ENCODE measurements around the gene SRRM3.

DNA sequence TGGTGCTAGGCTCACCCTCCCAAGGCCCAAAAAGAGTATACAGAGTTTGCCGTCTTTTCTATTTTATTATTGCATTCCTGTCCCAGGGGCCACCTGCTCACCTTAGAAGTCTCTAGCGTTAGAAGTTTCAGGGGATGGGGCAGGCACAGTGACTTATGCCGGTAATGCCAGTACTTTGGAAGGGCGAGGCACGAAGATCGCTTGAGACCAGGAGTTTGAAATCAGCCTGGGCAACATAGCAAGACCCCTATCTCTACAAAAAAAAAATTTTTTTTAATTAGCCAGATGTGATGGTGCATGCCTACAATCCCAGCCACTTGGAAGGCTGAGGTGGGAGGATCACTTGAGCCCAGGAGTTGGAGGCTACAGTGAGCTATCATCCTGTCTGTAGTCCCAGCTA, 70.4 kb downstream of the SRRM3 start:
- TF ChIP-seq, protein P1, sequence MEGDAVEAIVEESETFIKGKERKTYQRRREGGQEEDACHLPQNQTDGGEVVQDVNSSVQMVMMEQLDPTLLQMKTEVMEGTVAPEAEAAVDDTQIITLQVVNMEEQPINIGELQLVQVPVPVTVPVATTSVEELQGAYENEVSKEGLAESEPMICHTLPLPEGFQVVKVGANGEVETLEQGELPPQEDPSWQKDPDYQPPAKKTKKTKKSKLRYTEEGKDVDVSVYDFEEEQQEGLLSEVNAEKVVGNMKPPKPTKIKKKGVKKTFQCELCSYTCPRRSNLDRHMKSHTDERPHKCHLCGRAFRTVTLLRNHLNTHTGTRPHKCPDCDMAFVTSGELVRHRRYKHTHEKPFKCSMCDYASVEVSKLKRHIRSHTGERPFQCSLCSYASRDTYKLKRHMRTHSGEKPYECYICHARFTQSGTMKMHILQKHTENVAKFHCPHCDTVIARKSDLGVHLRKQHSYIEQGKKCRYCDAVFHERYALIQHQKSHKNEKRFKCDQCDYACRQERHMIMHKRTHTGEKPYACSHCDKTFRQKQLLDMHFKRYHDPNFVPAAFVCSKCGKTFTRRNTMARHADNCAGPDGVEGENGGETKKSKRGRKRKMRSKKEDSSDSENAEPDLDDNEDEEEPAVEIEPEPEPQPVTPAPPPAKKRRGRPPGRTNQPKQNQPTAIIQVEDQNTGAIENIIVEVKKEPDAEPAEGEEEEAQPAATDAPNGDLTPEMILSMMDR (IDR thresholded peaks at IDR 0.05; ENCODE audit: insufficient read depth, low read depth, low read length), result no peak
- TF ChIP-seq EZH2 (IDR thresholded peaks at IDR 0.05; ENCODE audit: insufficient read depth, low read length), result no peak
